Heart left ventricle (tissue), 16 donors: ENCODE measurements around the gene FAM83E. TPM values are rescaled to one million over a fixed set of nuclear protein-coding genes. Genes with fewer than 3 reads are reported as not detected.

Source experiments
- ATAC-seq, 4 donors: fragments of 200-7000 bp; cut with Tn5 transposase; one replicate each; pipeline ENCODE4 v1.9.1; 2020 to 2022; ENCODE audit warnings: moderate library complexity in 4 of 4, mild to moderate bottlenecking in 3 of 4, moderate number of reproducible peaks in 1 of 4
- DNase-seq, 5 donors: peaks; one replicate each; pipeline ENCODE4 v3.0.0-alpha.2; 2020
- H3K27ac ChIP-seq, 12 donors: fragments of 200-600 bp; sonication (generic) in 4 of 12; one replicate each; pipeline versions ENCODE4 v1.5.0 to v1.8.0; 2016 to 2022; ENCODE audit warnings: mild to moderate bottlenecking in 2 of 12
- H3K27me3 ChIP-seq, 9 donors: fragments of 200-600 bp; sonication (generic) in 2 of 9; one replicate each; pipeline versions ENCODE4 v1.5.1 to v1.8.0; 2016 to 2022; ENCODE audit warnings: mild to moderate bottlenecking in 3 of 9
- H3K36me3 ChIP-seq, 9 donors: fragments of 200-600 bp; sonication (generic) in 2 of 9; one replicate each; pipeline versions ENCODE4 v1.5.0 to v1.8.0; 2018 to 2022; ENCODE audit warnings: mild to moderate bottlenecking in 2 of 9
- H3K4me1 ChIP-seq, 12 donors: fragments of 200-600 bp; sonication (generic) in 4 of 12; one replicate each; pipeline versions ENCODE4 v1.5.0 to v1.8.0; 2016 to 2022; ENCODE audit warnings: mild to moderate bottlenecking in 3 of 12
- H3K4me3 ChIP-seq, 12 donors: fragments of 200-600 bp; sonication (generic) in 4 of 12; one replicate each; pipeline versions ENCODE4 v1.5.0 to v1.8.0; 2017 to 2022; ENCODE audit warnings: mild to moderate bottlenecking in 9 of 12, moderate library complexity in 4 of 12
- H3K9me3 ChIP-seq, 12 donors: fragments of 200-600 bp; sonication (generic) in 4 of 12; one replicate each; pipeline versions ENCODE4 v1.5.0 to v1.8.0; 2016 to 2022; ENCODE audit warnings: mild to moderate bottlenecking in 1 of 12
- CTCF ChIP-seq, 12 donors: fragments of 200-600 bp; sonication (generic) in 4 of 12; IDR thresholded peaks; one replicate each; pipeline versions ENCODE4 v1.5.0 to v1.8.0; 2018 to 2022; ENCODE audit warnings: antibody characterized with exemption in 12 of 12, mild to moderate bottlenecking in 5 of 12
- POLR2A ChIP-seq, 2 donors: fragments of 450-650 bp; IDR thresholded peaks; one replicate each; pipeline ENCODE4 v1.6.1; 2017; ENCODE audit warnings: antibody characterized with exemption in 2 of 2, mild to moderate bottlenecking in 2 of 2, moderate library complexity in 2 of 2
- WGBS, 4 donors: extraction: QIAGEN DNeasy Blood & Tissue Kit in 2 of 4; methylation state at CpG; one replicate each; pipeline versions ENCODE4 v1.1.5 to v1.1.7; 2013 to 2018; 5-methylcytosine and 5-hydroxymethylcytosine counted together
- intact Hi-C, 10 donors: fragments of 100-400 bp; cut with DNase I; formaldehyde crosslinking; loops; one replicate each; pipeline versions ENCODE4 v1.11.1 to v1.14.2; 2022
- polyA plus RNA-seq, 2 donors: library from polyadenylated mRNA; stranded (reverse); fragments of 200-250 nt; gene quantifications; one replicate each; pipeline ENCODE4 v1.2.3, GENCODE V29; 2013
- total RNA-seq, 9 donors: library from RNA; depleted of rRNA in 2 of 9; stranded (reverse); fragments of >200 nt in 2 of 9; fragmentation: NEBNext Ultra II Directional in 3 of 9; extraction: Animal tissue kit (Norgen Biotek cat#: 25700) in 3 of 9; gene quantifications; one replicate each; pipeline versions ENCODE4 v1.1.0 to v1.2.4, GENCODE V29; 2016 to 2023
- donor health status: ischemic (EF 13 %, LVEDD 7.1; RV severe dilation, severe dysfunction).
- donor health status: healthy with polysubstance abuse.
- donor health status: DM: no; HTN: yes; CAD: no.
- donor health status: DM: no; HTN: no; CAD: no.
- donor health status: ischemic (EF 25% LVEDD 6.9; RV normal size, moderate dysfunction).
- donor health status: ischemic (EF 25% LVEDD 5.7; RV mildly dilated, moderate dysfunction).
- donor health status: healthy.
- donor health status: DM: yes; HTN: yes; CAD: no.
- donor health status: ischemic (EF 35%, LVEDD 5.7; RV mildly dilated, moderate dysfunction).
- donor health status: nonischemic (EF 11% LVEDD 7.7; RV severe dilation, severe dysfunction).
- donor health status: DM: yes; HTN: yes; CAD: no.
- donor health status: PGD.
- donor health status: ischemic (EF 29% LVEDD 5.4; RV normal size, mild dysfunction).
- donor health status: nonischemic (EF 23%, LVEDD 6.1; RV moderate dilation, normal function).

Gene FAM83E
- total and polyA plus RNA-seq, 11 donors: 0.14 TPM; not detected in 10

DNA sequence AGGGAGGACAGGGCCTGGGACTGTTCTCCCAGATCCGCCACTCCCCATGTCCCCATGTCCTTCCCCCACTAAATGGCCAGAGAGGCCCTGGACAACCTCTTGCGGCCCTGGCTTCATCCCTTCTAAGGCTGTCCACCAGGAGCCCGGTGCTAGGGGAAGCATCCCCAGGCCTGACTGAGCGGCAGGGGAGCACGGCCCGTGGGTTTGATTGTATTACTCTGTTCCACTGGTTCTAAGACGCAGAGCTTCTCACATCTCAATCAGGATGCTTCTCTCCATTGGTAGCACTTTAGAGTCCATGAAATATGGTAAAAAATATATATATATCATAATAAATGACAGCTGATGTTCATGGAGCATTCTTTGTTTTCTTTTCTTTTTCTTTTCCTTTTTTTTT lies 7.5 kb downstream of the FAM83E start:
- H3K27ac ChIP-seq: no peak overlapping the region
- 81 to 84% (median 83%) methylated on average over 7 of the region's 7 CpGs for WGBS, 4 donors
- no peaks in the 10 kb centered on the region for H3K36me3 ChIP-seq
- ATAC-seq (no peak), DNase-seq (no peak)
- no peaks in the 10 kb centered on the region for H3K27me3 ChIP-seq
- intact Hi-C loops: no loop called here
- no peak overlapping the region for H3K4me3 ChIP-seq
- peaks cover 0 to 4% (median 0%) of the 10 kb centered on the region in 12 donors for H3K4me1 ChIP-seq
- TF ChIP-seq CTCF (IDR thresholded peaks at IDR 0.05): no peak
- no peaks in the 10 kb centered on the region for H3K9me3 ChIP-seq

DNA sequence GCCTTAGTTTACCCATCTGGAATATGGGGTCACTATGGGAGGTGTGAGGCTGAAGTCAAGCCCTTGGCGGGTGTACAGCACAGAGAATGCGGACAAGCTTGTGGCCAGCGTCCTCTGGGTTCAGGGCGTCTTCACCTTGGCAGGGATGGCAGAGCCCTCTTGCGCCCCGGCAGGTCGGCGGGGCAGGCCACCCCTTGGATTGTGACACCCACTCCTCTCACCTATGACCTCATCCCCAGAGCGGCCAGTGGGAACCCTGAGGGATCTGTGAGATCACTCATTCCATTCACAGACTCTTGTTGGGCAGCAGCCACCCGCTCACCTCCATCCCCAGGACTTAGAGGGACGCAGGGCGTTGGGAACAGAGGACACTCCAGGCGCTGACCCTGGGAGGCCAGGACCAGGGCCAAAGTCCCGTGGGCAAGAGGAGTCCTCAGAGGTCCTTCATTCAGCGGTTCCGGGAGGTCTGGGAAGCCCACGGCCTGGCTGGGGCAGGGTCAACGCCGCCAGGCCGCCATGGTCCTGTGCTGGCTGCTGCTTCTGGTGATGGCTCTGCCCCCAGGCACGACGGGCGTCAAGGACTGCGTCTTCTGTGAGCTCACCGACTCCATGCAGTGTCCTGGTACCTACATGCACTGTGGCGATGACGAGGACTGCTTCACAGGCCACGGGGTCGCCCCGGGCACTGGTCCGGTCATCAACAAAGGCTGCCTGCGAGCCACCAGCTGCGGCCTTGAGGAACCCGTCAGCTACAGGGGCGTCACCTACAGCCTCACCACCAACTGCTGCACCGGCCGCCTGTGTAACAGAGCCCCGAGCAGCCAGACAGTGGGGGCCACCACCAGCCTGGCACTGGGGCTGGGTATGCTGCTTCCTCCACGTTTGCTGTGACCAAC lies 8.2 kb downstream of the FAM83E start, which contains the start of gene SPACA4:
Gene SPACA4 (plus strand): TSS at position 280 of the 896 bp plus-strand sequence. CDS start 237 bp downstream, at position 517.
- H3K9me3 ChIP-seq: no peaks in the 10 kb centered on the region
- H3K4me1 ChIP-seq: peaks cover 0 to 4% (median 0%) of the 10 kb centered on the region in 12 donors
- H3K27ac ChIP-seq: no peak within 1 kb of the TSS
- no peak for ATAC-seq
- TF ChIP-seq CTCF (IDR thresholded peaks at IDR 0.05): no peak
- no peak for TF ChIP-seq POLR2A (IDR thresholded peaks at IDR 0.05)
- no peaks in the 10 kb centered on the region for H3K36me3 ChIP-seq
- no peak within 1 kb of the TSS for H3K4me3 ChIP-seq
- no peak for DNase-seq
- H3K27me3 ChIP-seq: no peaks in the 10 kb centered on the region
- 86 to 88% (median 88%) methylated on average over 29 to 39 of the region's 39 CpGs for WGBS, 4 donors
- intact Hi-C loops: no loop called here

DNA sequence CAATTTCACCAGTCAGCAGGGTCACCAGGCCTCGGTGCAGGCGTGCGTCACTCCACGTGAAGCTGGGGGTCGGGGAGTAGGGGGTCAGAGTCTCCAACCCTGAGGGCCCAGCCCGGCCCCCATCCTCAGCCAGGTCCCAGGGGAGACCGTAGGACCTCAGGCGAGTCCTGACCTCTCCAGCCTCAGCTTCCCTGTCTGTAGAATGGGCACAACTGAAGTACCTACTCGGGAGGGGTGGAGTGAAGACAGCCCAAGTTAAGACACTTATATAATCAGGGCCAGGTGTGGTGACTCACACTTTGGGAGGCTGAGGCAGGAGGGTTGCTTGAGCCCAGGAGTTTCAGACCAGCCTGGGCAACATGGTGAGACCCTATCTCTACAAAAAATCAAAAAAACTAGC lies 11.0 kb downstream of the FAM83E start:
- Histone ChIP-seq H3K4me1 (peaks cover 0 to under 1% (median 0%) of the 10 kb centered on the region in 12 donors), H3K36me3 (no peaks in the 10 kb centered on the region), H3K27ac (no peak overlapping the region), H3K27me3 (peaks cover 0 to 10% (median 0%) of the 10 kb centered on the region in 9 donors), H3K4me3 (no peak overlapping the region), H3K9me3 (no peaks in the 10 kb centered on the region)
- DNase-seq: no peak
- ATAC-seq: no peak
- WGBS, 4 donors: 87 to 97% (median 92%) methylated on average over 8 to 9 of the region's 9 CpGs
- intact Hi-C loops: no loop called here
- TF ChIP-seq CTCF (IDR thresholded peaks at IDR 0.05): no peak

DNA sequence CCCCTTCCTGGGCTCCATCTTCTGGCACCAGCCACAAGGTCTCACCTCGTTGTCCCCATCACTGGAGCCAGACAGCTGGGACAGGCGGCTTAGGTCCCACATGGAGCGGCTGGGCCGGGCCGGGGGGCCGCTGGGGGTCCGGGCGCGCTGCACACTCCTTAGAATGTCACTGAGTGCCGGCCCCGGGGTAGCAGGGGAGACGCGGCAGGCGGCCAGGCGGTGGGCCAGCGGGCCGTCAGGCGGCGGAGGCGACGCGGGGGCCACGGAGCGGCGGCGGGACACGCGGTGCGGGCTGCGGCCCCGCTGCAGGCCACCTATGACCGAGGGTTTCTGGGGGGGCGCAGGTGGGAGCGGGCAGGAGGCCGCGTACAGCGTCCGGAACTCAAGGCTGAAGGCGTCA lies 11.4 kb downstream of the FAM83E start:
- WGBS, 4 donors: 88 to 92% (median 91%) methylated on average over 30 to 39 of the region's 39 CpGs
- ATAC-seq: no peak
- TF ChIP-seq CTCF (IDR thresholded peaks at IDR 0.05) (no peak), POLR2A (IDR thresholded peaks at IDR 0.05) (no peak)
- DNase-seq: no peak
- H3K4me3 ChIP-seq: no peak overlapping the region
- intact Hi-C loops: no loop called here
- H3K36me3 ChIP-seq: no peaks in the 10 kb centered on the region
- no peaks in the 10 kb centered on the region for H3K4me1 ChIP-seq
- H3K27me3 ChIP-seq: peaks cover 0 to 12% (median 0%) of the 10 kb centered on the region in 9 donors
- no peaks in the 10 kb centered on the region for H3K9me3 ChIP-seq
- no peak overlapping the region for H3K27ac ChIP-seq
